ENCODE measurements around the gene UCKL1.

Gene UCKL1

GRCh38 chr20:63955827-63956663, at the start of gene UCKL1:
UCKL1 (minus strand) TSS chr20:63956416; CDS start chr20:63956372, 44 bp downstream.
- peaks cover 12% of the 10 kb centered on the region for H3K4me1 ChIP-seq (ENCODE audit: control insufficient read depth, insufficient read depth, low read length)
- peak within 1 kb of the TSS; percentile 85 for H3K9ac ChIP-seq (ENCODE audit: low read depth, low read length)
- H3K27me3 ChIP-seq (ENCODE audit: control insufficient read depth, insufficient read depth, low read length) = no peaks in the 10 kb centered on the region
- H3K9me3 ChIP-seq (ENCODE audit: control insufficient read depth, insufficient read depth, low read length) = no peaks in the 10 kb centered on the region
- peaks cover 15% of the 10 kb centered on the region for H3K36me3 ChIP-seq (ENCODE audit: control insufficient read depth, insufficient read depth, low read length)
- peak within 1 kb of the TSS; percentile 89 for H3K4me3 ChIP-seq (ENCODE audit: low read depth, low read length)

DNA sequence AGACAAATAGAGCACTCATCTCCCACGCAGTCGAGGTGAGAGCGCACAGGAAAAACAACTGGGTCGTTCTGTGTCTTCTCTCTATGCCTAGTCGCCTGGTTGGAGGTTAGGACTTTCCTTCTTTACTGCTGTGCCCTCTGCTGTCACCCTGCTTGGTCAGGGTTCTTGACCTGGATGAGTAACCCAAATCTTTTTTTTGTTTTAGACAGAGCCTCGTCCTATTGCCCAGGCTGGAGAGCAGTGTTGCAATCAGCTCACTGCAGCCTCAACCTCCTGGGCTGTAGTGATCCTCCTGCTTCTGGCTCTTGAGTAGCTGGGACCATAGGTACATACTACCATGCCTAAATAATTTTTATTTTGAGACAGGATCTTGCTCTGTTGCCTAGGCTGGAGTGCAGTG, 49.2 kb upstream of the UCKL1 start:
- Histone ChIP-seq H3K4me1 (ENCODE audit: control insufficient read depth, insufficient read depth, low read length) (no peaks in the 10 kb centered on the region), H3K36me3 (ENCODE audit: control insufficient read depth, insufficient read depth, low read length) (peaks cover 36% of the 10 kb centered on the region), H3K9me3 (ENCODE audit: control insufficient read depth, insufficient read depth, low read length) (no peaks in the 10 kb centered on the region)

GRCh38 chr20:64003960-64004725, 47.9 kb upstream of the UCKL1 start:
- Histone ChIP-seq H3K27me3 (ENCODE audit: control insufficient read depth, insufficient read depth, low read length) (no peaks in the 10 kb centered on the region), H3K36me3 (ENCODE audit: control insufficient read depth, insufficient read depth, low read length) (peaks cover 47% of the 10 kb centered on the region), H3K9me3 (ENCODE audit: control insufficient read depth, insufficient read depth, low read length) (no peaks in the 10 kb centered on the region), H3K4me1 (ENCODE audit: control insufficient read depth, insufficient read depth, low read length) (no peaks in the 10 kb centered on the region), H3K4me3 (ENCODE audit: low read depth, low read length) (no peak overlapping the region), H3K9ac (ENCODE audit: low read depth, low read length) (no peak overlapping the region)

More for the DNA sequence above, 49.2 kb upstream of the UCKL1 start:
- H3K27me3 ChIP-seq (ENCODE audit: control insufficient read depth, insufficient read depth, low read length) = no peaks in the 10 kb centered on the region
- no peak overlapping the region for H3K9ac ChIP-seq (ENCODE audit: low read depth, low read length)
- no peak overlapping the region for H3K4me3 ChIP-seq (ENCODE audit: low read depth, low read length)

- H3K36me3 ChIP-seq (ENCODE audit: control insufficient read depth, insufficient read depth, low read length) = peaks cover 49% of the 10 kb centered on the region
Measured at GRCh38 chr20:64001607-64002011, 45.4 kb upstream of the UCKL1 start.

GRCh38 chr20:64000906-64001305, 44.7 kb upstream of the UCKL1 start:
- Histone ChIP-seq H3K36me3 (ENCODE audit: control insufficient read depth, insufficient read depth, low read length) (peaks cover 53% of the 10 kb centered on the region), H3K9ac (ENCODE audit: low read depth, low read length) (no peak overlapping the region), H3K9me3 (ENCODE audit: control insufficient read depth, insufficient read depth, low read length) (no peaks in the 10 kb centered on the region), H3K27me3 (ENCODE audit: control insufficient read depth, insufficient read depth, low read length) (no peaks in the 10 kb centered on the region), H3K4me3 (ENCODE audit: low read depth, low read length) (no peak overlapping the region), H3K4me1 (ENCODE audit: control insufficient read depth, insufficient read depth, low read length) (no peaks in the 10 kb centered on the region)

More at GRCh38 chr20:64001607-64002011, 45.4 kb upstream of the UCKL1 start:
- no peaks in the 10 kb centered on the region for H3K4me1 ChIP-seq (ENCODE audit: control insufficient read depth, insufficient read depth, low read length)
- H3K9ac ChIP-seq (ENCODE audit: low read depth, low read length) = no peak overlapping the region
- H3K27me3 ChIP-seq (ENCODE audit: control insufficient read depth, insufficient read depth, low read length) = no peaks in the 10 kb centered on the region
- H3K4me3 ChIP-seq (ENCODE audit: low read depth, low read length) = no peak overlapping the region
- no peaks in the 10 kb centered on the region for H3K9me3 ChIP-seq (ENCODE audit: control insufficient read depth, insufficient read depth, low read length)

DNA sequence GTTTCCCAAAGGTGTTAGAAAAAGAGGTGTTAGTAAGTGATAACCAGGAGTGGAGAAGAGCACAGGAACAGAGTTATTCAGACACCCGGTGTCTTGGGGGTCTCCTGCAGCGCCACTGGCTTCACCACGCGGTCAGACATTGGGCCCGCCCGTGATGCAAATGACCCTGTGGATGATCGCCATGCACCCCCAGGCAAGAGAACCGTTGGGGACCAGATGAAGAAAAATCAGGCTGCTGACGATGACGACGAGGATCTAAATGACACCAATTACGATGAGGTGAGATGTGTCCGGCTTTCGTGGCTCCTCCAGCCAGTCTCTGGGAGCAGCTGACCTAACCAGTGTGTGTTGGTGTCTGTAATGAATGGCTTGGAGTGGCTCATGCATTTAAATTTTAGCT, 26.7 kb upstream of the UCKL1 start:
- no peak overlapping the region for H3K9ac ChIP-seq (ENCODE audit: low read depth, low read length)
- no peaks in the 10 kb centered on the region for H3K9me3 ChIP-seq (ENCODE audit: control insufficient read depth, insufficient read depth, low read length)
- peaks cover 3% of the 10 kb centered on the region for H3K4me1 ChIP-seq (ENCODE audit: control insufficient read depth, insufficient read depth, low read length)
- no peak overlapping the region for H3K4me3 ChIP-seq (ENCODE audit: low read depth, low read length)
- peaks cover 19% of the 10 kb centered on the region for H3K36me3 ChIP-seq (ENCODE audit: control insufficient read depth, insufficient read depth, low read length)
- H3K27me3 ChIP-seq (ENCODE audit: control insufficient read depth, insufficient read depth, low read length) = peaks cover 14% of the 10 kb centered on the region

DNA sequence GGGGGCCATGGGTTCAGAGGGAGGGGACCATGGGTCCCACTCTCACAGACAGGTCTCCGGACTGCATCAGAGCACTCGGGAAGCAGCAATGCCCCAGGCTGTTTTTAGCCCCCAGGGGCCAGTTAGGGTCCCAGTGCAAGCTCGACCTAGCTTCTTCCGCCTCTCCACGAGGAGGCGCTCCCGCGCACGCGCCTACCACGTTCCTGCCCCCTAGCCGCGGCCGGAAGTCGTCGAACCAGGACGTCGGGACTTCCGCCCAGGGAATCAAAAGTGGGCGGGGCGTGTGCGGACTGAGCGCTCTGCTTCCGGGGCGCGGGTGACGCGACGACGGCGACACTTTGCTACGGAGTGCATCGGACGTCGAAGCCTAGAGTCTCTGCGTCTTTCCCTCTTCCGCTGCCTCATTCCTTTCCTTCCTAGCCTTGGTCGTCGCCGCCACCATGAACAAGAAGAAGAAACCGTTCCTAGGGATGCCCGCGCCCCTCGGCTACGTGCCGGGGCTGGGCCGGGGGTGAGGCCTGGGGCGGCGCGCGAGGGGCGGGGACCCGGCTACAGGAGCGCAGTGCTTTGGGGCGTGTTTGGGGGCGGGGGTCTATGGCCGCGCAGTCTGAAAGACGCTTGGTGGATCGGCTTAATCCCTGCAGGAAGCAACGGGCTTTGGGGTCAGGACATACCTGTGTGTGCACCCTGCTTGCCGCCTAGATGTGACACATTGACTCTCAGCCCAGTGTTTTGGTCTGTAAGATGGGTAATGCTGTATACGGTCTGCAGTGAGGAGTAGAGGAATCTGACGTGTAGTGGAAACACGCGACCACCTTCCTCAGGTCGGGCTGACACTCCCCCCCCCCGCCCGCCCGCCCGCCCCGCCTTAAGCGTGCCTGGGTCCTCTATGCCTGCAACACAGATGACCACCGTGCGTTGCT, 24.9 kb upstream of the UCKL1 start, which contains the start of gene PRPF6:
TSS of gene PRPF6 (plus strand) at position 327 of the 923 bp plus-strand sequence. CDS start at position 441, 114 bp downstream.
- peak within 1 kb of the TSS; percentile 92 for H3K4me3 ChIP-seq (ENCODE audit: low read depth, low read length)
- H3K4me1 ChIP-seq (ENCODE audit: control insufficient read depth, insufficient read depth, low read length) = peaks cover 3% of the 10 kb centered on the region

DNA sequence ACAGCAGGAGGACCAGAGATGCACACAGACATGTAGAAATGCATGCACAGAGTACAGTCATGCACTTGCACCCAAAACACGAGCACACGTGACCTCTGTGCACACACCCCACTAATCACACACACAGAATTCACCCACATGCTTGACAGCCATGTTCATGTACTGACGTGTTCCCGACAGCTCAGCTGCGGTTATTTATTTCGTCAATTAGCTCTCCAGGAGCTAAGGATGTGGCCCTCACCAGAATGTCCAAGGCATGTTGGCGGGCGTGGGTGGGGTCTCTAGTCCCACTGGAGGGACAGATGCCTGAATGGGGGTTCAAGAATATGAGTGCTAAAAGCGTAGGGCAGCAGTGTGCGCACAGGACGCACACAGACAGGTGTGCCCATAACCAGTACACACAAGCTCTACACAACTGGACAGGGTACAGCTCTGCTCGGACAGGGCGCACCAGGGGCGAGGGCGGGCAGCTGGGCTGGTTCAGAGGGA, 24.1 kb upstream of the UCKL1 start:
- Histone ChIP-seq H3K9ac (ENCODE audit: low read depth, low read length) (no peak overlapping the region), H3K36me3 (ENCODE audit: control insufficient read depth, insufficient read depth, low read length) (peaks cover 17% of the 10 kb centered on the region), H3K4me3 (ENCODE audit: low read depth, low read length) (peak overlapping the region; percentile 72), H3K9me3 (ENCODE audit: control insufficient read depth, insufficient read depth, low read length) (no peaks in the 10 kb centered on the region), H3K4me1 (ENCODE audit: control insufficient read depth, insufficient read depth, low read length) (peaks cover 3% of the 10 kb centered on the region), H3K27me3 (ENCODE audit: control insufficient read depth, insufficient read depth, low read length) (peaks cover 25% of the 10 kb centered on the region)

More for the DNA sequence above, 24.9 kb upstream of the UCKL1 start, which contains the start of gene PRPF6:
- Histone ChIP-seq H3K9ac (ENCODE audit: low read depth, low read length) (peak within 1 kb of the TSS; percentile 38), H3K27me3 (ENCODE audit: control insufficient read depth, insufficient read depth, low read length) (peaks cover 25% of the 10 kb centered on the region), H3K36me3 (ENCODE audit: control insufficient read depth, insufficient read depth, low read length) (peaks cover 19% of the 10 kb centered on the region), H3K9me3 (ENCODE audit: control insufficient read depth, insufficient read depth, low read length) (no peaks in the 10 kb centered on the region)

GRCh38 chr20:63979557-63980316, 23.5 kb upstream of the UCKL1 start, which contains the start of gene SAMD10:
SAMD10 (minus strand) TSS chr20:63979642; CDS start chr20:63979467, 175 bp downstream.
- H3K27me3 ChIP-seq (ENCODE audit: control insufficient read depth, insufficient read depth, low read length) = peaks cover 25% of the 10 kb centered on the region
- peaks cover 3% of the 10 kb centered on the region for H3K4me1 ChIP-seq (ENCODE audit: control insufficient read depth, insufficient read depth, low read length)
- peaks cover 11% of the 10 kb centered on the region for H3K36me3 ChIP-seq (ENCODE audit: control insufficient read depth, insufficient read depth, low read length)
- H3K4me3 ChIP-seq (ENCODE audit: low read depth, low read length) = peak within 1 kb of the TSS; percentile 72
- H3K9ac ChIP-seq (ENCODE audit: low read depth, low read length) = no peak within 1 kb of the TSS
- H3K9me3 ChIP-seq (ENCODE audit: control insufficient read depth, insufficient read depth, low read length) = no peaks in the 10 kb centered on the region

- H3K27me3 ChIP-seq (ENCODE audit: control insufficient read depth, insufficient read depth, low read length) = peaks cover 25% of the 10 kb centered on the region
- no peak overlapping the region for H3K9ac ChIP-seq (ENCODE audit: low read depth, low read length)
- H3K4me1 ChIP-seq (ENCODE audit: control insufficient read depth, insufficient read depth, low read length) = peaks cover 3% of the 10 kb centered on the region
Measured at GRCh38 chr20:63979229-63979556, 23.0 kb upstream of the UCKL1 start.

More at GRCh38 chr20:63979229-63979556, 23.0 kb upstream of the UCKL1 start:
- Histone ChIP-seq H3K4me3 (ENCODE audit: low read depth, low read length) (peak overlapping the region; percentile 72), H3K36me3 (ENCODE audit: control insufficient read depth, insufficient read depth, low read length) (peaks cover 6% of the 10 kb centered on the region), H3K9me3 (ENCODE audit: control insufficient read depth, insufficient read depth, low read length) (no peaks in the 10 kb centered on the region)
